Measurements from ENCODE around the gene GAS7. TPM values are rescaled to one million over a fixed set of nuclear protein-coding genes. Genes with fewer than 3 reads are reported as not detected.

GAS7 gene
- total RNA-seq, 1 experiment from 2014 or later: 6.0 TPM

GRCh38 chr17:9905902-9906301, 292.5 kb downstream of the GAS7 start:
- WGBS (ENCODE audit: extremely low coverage, insufficient read length, low lambda C conversion rate): no CpG with 5 or more reads among the region's 4 CpGs
- Histone ChIP-seq H3K23ac (ENCODE audit: insufficient read length, low read depth, low read length) (no peak overlapping the region), H3K79me1 (ENCODE audit: insufficient read depth, low read depth, low read length, poor library complexity, severe bottlenecking) (no peaks in the 10 kb centered on the region), H4K8ac (replicated peaks; ENCODE audit: insufficient read length, low read depth, low read length) (no peak overlapping the region), H3K18ac (ENCODE audit: insufficient read length, low read depth, low read length) (no peak overlapping the region), H3K4ac (ENCODE audit: low read depth, low read length) (no peak overlapping the region), H2BK12ac (ENCODE audit: insufficient read length, low read depth, low read length) (no peak overlapping the region), H3K23me2 (ENCODE audit: insufficient read length, low read depth, low read length, poor library complexity, severe bottlenecking) (no peaks in the 10 kb centered on the region), H2BK20ac (ENCODE audit: low read depth, low read length, poor library complexity, severe bottlenecking) (no peak overlapping the region), H3K14ac (ENCODE audit: insufficient read depth, low read length) (no peak overlapping the region), H3K27ac (ENCODE audit: insufficient read length, low read depth, low read length) (no peak overlapping the region), H4K5ac (ENCODE audit: insufficient read length, low read depth, low read length) (no peak overlapping the region), H3K9me3 (ENCODE audit: control insufficient read depth, low read depth, low read length) (no peaks in the 10 kb centered on the region), H2AK5ac (ENCODE audit: insufficient read length, low read length) (no peak overlapping the region), H2AFZ (ENCODE audit: low read length) (no peak overlapping the region), H2BK120ac (ENCODE audit: low read depth, low read length, poor library complexity, severe bottlenecking) (no peak overlapping the region), H4K20me1 (ENCODE audit: control insufficient read depth, insufficient read depth, insufficient read length) (no peaks in the 10 kb centered on the region), H3K79me2 (ENCODE audit: insufficient read depth, low read length) (no peaks in the 10 kb centered on the region), H4K91ac (ENCODE audit: insufficient read length, low read depth, low read length) (no peak overlapping the region), H3K4me2 (ENCODE audit: insufficient read depth, insufficient read length, low read length) (no peak overlapping the region), H3K9ac (ENCODE audit: extremely low read depth, insufficient read length, low read length) (no peak overlapping the region), H3K27me3 (ENCODE audit: insufficient read depth, low read length) (no peaks in the 10 kb centered on the region), H3K56ac (ENCODE audit: insufficient read length, low read depth, low read length) (no peak overlapping the region), H2BK5ac (ENCODE audit: insufficient read length, low read length) (no peak overlapping the region), H2BK15ac (ENCODE audit: low read depth, low read length) (no peak overlapping the region), H3T11ph (ENCODE audit: low read length) (no peak overlapping the region), H3K4me1 (ENCODE audit: insufficient read depth, low read length) (no peaks in the 10 kb centered on the region; the same call in 1 of the 2 replicates)
- peak; percentile 79 for DNase-seq
- no peaks in the 10 kb centered on the region; a peak in 1 of 7 replicates for H3K36me3 Mint-ChIP-seq (ENCODE audit: insufficient read depth in 1 of 3, low read depth in 3 of 3)
- peaks cover 14 to 38% of the 10 kb centered on the region in 2 experiments for H3K4me1 Mint-ChIP-seq
- H3K27ac Mint-ChIP-seq: no peak overlapping the region
- H3K9me3 Mint-ChIP-seq: peaks cover 0 to 2% of the 10 kb centered on the region in 2 experiments; a peak in 2 of 5 replicates
- H3K4me3 Mint-ChIP-seq: no peak overlapping the region
- peaks cover 8% of the 10 kb centered on the region; the same call in 1 of the 2 replicates for H3K27me3 Mint-ChIP-seq (ENCODE audit: low read depth)
- peak; percentile 82 for TF ChIP-seq CTCF (conservative IDR thresholded peaks at IDR 0.05)
